H54 (cell line): ENCODE data around the gene TGFBR3.

Source experiments
- DNase-seq: peaks from one replicate; pipeline ENCODE4 v3.0.0; 2011; ENCODE audit warnings: low spot score, mixed read lengths; ENCODE audit not compliant: insufficient read length
- FAIRE-seq: peaks from 3 replicates; lab custom pipeline; 2011; peaks lifted over from hg19 to GRCh38; lab: Jason Lieb, UNC
- POLR2A ChIP-seq: IDR thresholded peaks from 2 replicates; pipeline ENCODE4 v1.6.1; 2011; ENCODE audit warnings: low read depth, mild to moderate bottlenecking, low read length

TGFBR3 gene

GRCh38 chr1:91745640-91746373 lies 140.1 kb downstream of the TGFBR3 start:
- TF ChIP-seq POLR2A = no peak
- no peak for DNase-seq
- FAIRE-seq = no peak

- DNase-seq (no peak), FAIRE-seq (no peak)
- TF ChIP-seq POLR2A = no peak
Measured at GRCh38 chr1:91744953-91745639, 140.9 kb downstream of the TGFBR3 start.

- peak; percentile 25 for DNase-seq
- TF ChIP-seq POLR2A = no peak
- peak; percentile 45 for FAIRE-seq
Measured at GRCh38 chr1:91742848-91743292, 143.1 kb downstream of the TGFBR3 start.

GRCh38 chr1:91741906-91742305 lies 144.0 kb downstream of the TGFBR3 start:
- no peak for TF ChIP-seq POLR2A
- DNase-seq = no peak
- FAIRE-seq = no peak

- DNase-seq = no peak
Measured at GRCh38 chr1:91741301-91741700, 144.7 kb downstream of the TGFBR3 start.

GRCh38 chr1:91737650-91738049 lies 148.3 kb downstream of the TGFBR3 start:
- no peak for DNase-seq
- FAIRE-seq = no peak
- no peak for TF ChIP-seq POLR2A

More at GRCh38 chr1:91741301-91741700, 144.7 kb downstream of the TGFBR3 start:
- FAIRE-seq = no peak
- no peak for TF ChIP-seq POLR2A

GRCh38 chr1:91736715-91737615 lies 149.0 kb downstream of the TGFBR3 start:
- peak; percentile 87 for FAIRE-seq
- DNase-seq = peak; percentile 71
- no peak for TF ChIP-seq POLR2A

GRCh38 chr1:91736146-91736714 lies 149.7 kb downstream of the TGFBR3 start:
- DNase-seq = no peak
- no peak for TF ChIP-seq POLR2A
- peak; percentile 75 for FAIRE-seq

- no peak for TF ChIP-seq POLR2A
- DNase-seq (no peak), FAIRE-seq (no peak)
Measured at GRCh38 chr1:91735266-91735845, 150.6 kb downstream of the TGFBR3 start.

- DNase-seq (no peak), FAIRE-seq (no peak)
- TF ChIP-seq POLR2A = no peak
Measured at GRCh38 chr1:91734761-91735160, 151.2 kb downstream of the TGFBR3 start.

GRCh38 chr1:91733108-91733710 lies 152.7 kb downstream of the TGFBR3 start:
- FAIRE-seq (no peak), DNase-seq (no peak)
- no peak for TF ChIP-seq POLR2A

GRCh38 chr1:91732291-91733107 lies 153.5 kb downstream of the TGFBR3 start:
- FAIRE-seq (peak; percentile 98), DNase-seq (peak; percentile 70)
- TF ChIP-seq POLR2A = no peak
